Amniotic stem cell (primary cell): ENCODE data around the gene RAD51C.
"Not testable (repeated sequence)": the region's sequence is repeated elsewhere in the genome, so short reads cannot be mapped to it uniquely, and the experiment has no call there.

Experiments used
- DNase-seq: peaks from one replicate; lab custom pipeline; 2025; lab: John Stamatoyannopoulos, UW

RAD51C gene

DNA sequence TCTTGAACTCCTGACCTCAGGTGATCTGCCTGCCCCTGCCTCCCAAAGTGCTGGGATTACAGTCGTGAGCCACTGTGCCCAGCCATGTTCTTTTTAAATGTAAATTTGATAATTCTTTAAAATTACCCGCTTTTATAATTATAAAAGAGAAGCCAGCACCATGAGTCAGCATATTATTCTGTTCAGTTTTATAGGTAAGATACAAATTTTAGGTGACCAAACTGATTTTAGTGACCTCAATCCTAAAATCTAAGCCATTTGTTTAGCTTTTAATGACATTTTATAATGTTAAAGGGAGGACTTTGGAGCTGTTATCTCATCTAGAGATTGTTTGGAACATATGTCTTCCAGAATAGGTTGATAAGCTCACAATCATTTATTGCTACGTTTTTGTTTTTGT lies 42.4 kb downstream of the RAD51C start:
- no peak for DNase-seq

GRCh38 chr17:58741121-58741625 lies 48.8 kb downstream of the RAD51C start:
- no peak for DNase-seq

DNA sequence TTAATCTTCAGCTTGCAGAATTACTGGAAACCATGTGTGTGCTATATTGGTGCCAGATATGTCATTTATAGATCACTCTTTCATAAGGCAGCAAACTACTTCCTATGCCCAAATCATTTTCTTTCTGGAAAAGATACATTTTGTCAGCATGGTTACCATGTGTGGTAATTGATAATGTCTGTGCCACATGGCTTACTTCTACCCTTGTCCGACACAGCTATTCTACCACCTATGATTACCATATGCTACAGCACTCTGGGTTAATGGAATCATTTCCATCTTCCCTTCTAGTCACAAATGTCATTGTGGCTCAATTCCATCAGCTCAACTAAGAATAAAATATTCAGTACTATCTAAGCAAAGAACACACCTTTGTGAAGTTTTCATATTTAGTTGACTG lies 55.3 kb downstream of the RAD51C start:
- no peak for DNase-seq

- not testable (repeated sequence) for DNase-seq
These were observed 57.2 kb downstream of the RAD51C start for GRCh38 chr17:58749627-58750026.

GRCh38 chr17:58753026-58753425 lies 60.6 kb downstream of the RAD51C start:
- DNase-seq, result no peak

- no peak for DNase-seq
These were observed 62.8 kb downstream of the RAD51C start for GRCh38 chr17:58755269-58755576.

- DNase-seq, result no peak
These were observed 63.3 kb downstream of the RAD51C start, which contains the start of gene PPM1E for GRCh38 chr17:58755577-58756245. Gene PPM1E, plus strand, starts transcription at chr17:58755854.

DNA sequence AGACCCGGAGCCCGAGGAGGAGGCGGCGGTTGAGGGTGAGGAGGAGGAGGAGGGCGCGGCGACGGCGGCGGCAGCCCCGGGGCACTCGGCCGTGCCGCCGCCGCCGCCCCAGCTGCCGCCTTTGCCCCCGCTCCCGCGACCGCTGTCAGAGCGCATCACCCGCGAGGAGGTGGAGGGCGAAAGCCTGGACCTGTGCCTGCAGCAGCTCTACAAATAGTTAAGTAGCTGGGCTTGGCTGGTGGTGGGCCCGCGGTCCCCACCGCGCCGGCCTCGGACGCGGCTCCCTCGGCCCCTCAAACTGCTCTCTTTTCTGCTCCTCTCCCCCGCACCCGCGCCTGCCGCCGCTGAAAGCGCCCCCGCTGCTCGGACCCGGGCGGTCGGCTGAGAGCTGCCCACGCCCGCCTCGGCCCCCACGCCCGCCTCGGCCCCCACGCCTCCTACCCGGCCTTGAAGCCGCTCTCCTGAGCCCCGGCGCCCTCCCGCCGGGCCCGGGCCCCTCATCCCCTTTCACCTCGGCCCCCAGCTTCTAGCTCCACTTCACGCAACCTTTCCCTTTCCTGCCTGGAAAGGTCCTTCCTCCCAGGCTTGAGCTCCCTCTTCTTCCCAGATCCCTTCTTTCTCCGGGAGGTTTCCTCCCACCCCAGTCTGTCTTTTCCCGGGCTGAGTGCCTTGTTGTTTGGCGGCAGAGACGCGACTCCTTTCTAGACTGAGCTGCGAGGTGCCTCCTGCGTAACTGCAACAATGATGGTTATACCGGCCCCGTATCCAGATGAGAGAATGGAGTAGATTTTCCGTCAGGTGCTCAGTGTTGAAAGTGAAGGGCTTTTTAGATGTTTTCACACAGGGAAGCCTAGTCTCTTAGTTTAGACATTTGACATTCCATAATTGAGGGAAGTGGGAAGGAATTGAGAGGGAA lies 64.1 kb downstream of the RAD51C start:
- DNase-seq, result no peak

DNA sequence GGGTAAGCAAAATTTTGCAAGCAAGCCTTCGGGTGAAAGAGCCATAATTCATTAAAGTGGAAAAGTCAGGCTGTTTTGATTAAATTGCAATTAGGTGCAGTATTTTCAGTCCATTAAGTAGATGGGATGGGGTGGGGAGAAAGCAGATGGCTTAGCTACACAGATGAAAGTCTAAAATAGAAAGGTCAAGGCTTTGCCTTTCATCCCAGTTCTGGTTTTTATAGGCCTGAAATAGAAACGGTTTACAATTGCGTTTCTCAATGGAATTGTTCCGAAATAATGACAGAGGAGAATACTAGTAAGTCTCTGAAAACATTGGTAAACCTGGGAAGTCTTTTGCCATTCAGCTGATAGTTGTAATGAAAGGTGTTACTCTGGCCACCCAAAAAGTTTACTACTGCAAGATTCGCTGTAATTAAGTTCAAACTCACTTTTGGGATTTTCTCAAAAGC lies 64.8 kb downstream of the RAD51C start:
- no peak for DNase-seq

DNA sequence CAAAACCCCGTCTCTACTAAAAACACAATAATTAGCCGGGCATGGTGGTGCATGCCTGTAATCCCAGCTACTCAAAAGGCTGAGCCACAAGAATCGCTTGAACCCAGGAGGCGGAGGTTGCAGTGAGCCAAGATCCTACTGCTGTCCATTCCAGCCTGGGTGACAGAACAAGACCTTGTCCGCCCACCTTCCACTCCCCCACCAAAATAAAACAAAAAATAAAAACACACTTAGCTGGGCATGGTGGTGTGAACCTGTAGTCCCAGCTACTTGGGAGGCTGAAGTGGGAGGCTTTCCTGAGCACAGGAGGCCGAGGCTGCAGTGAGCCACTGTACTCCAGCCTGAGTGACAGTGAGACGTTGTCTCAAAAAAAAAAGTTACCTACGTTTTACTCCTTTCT lies 66.5 kb downstream of the RAD51C start:
- DNase-seq, result no peak

DNA sequence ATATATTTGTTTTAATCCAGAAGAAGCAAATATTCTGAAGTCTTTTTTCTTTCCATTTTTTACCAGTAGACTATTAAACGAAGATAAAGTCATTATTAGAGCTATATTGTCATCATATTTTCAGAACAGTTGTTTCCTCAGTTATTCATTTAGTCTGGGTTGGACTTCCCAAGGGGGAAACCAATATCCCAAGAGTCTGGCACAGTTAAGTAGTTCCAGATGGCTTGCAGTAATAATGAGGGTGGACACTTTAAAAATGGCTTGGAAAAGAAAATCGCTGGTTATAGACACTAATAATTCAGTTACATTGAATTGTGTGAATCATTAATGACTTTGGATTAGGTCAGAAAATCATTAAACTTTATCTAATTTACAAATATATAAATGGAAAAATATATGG lies 67.1 kb downstream of the RAD51C start:
- no peak for DNase-seq

GRCh38 chr17:58760248-58760647 lies 67.8 kb downstream of the RAD51C start:
- no peak for DNase-seq

GRCh38 chr17:58763263-58763662 lies 70.9 kb downstream of the RAD51C start:
- DNase-seq, result no peak

DNA sequence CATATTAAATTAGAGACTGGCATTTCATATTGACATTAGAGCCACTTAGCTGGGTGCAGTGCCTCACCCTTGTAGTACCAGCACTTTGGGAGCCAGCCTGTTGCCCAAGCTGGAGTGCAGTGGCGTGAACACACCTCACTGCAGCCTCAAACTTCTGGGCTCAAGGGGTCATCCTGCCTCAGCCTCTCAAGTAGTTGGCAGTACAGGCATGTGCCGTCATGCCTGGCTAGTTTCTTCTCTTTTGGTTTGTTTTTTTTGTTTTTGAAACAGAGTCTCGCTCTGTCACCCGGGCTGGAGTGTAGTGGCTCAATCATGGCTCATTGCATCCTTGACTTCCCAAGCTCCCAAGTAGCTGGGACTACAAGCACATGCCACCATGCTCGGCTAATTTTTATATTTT lies 72.0 kb downstream of the RAD51C start:
- DNase-seq, result no peak

DNA sequence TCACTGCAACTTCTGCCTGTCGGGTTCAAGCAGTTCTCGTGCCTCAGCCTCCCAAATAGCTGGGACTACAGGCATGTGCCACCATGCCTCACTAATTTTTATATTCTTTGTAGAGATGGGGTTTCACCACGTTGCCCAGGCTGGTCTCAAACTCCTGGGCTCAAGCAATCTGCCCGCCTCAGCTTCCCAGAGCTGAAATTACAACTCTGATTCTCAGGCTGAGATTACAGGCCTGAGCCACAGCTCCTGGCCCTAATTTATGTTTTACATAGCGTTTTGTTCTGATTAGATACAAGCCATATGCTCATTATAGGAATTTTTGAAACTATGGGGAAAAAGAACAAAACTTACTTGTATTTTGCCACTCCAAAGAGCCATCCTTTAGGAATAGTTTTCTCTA lies 86.1 kb downstream of the RAD51C start:
- not testable (repeated sequence) for DNase-seq

DNA sequence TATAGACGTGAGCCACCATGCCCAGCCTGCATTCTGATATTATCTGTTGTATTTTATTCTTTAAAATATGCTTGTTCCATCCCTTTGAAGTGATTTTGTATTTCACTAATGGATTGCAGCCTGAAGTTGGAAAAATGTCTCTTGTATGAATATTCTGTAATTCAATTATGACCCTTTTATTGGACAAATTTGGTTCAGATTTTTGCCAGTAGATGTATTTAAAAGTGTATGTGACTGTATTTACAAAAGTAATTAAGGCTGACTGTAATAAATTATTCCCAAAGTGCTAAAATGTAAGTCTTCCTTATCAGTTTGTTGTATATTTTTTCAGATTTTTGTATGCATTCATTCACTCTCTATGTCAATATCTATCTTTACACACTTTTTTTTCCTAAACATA lies 87.0 kb downstream of the RAD51C start:
- no peak for DNase-seq

DNA sequence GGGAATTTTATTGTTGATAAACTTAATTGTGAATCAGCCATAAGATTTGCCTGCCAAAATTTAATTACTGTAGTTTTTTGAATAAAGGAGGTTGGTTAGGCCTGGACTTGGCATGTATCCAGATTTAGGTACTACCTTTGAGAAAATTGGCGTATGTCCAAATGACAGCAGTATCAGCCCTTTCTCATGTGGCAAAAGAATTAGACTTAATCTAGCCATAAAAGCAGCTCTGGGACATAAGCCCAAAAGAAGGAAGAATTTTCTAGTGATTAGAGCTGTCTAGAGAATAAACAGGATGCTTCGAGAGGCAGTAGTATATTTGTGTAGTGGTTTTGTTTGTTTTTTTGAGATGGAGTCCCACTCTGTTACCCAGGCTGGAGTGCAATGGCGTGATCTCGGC lies 91.0 kb downstream of the RAD51C start:
- no peak for DNase-seq

- DNase-seq, result no peak
These were observed 92.7 kb downstream of the RAD51C start for GRCh38 chr17:58785097-58785496.
